Measurements from ENCODE around the gene ANXA2.

DNA sequence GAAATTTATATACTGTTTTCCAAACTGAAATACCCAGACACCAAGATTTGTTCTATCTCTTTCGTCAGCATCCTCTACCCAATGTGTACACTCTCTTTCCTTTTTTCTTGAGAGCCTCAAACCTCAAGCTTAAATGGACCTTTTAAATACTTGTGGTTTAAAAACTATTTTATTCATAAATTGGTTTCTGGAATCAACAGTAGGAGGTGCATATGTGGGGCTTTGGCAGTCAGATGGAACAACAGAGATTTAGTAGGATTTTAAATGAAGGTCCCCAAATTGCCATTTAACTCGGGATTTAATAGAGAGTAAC lies 33.2 kb downstream of the ANXA2 start:
- TF ChIP-seq EZH2 (IDR thresholded peaks at IDR 0.05; ENCODE audit: borderline replicate concordance, low read depth, low read length, poor library complexity, severe bottlenecking) (no peak), CTCF (conservative IDR thresholded peaks at IDR 0.05; ENCODE audit: low read depth, low read length) (no peak)

All from A673 (cell line).